ENCODE results near the gene TSC22D1. TPM values are rescaled to one million over a fixed set of nuclear protein-coding genes. Genes with fewer than 3 reads are reported as not detected.

Gene TSC22D1
- total and polyA plus RNA-seq, 4 donors: 21.0 to 43.5 (median 37.0) TPM

GRCh38 chr13:44487989-44488388 lies 88.1 kb downstream of the TSC22D1 start (continued):
- TF ChIP-seq, protein P1, sequence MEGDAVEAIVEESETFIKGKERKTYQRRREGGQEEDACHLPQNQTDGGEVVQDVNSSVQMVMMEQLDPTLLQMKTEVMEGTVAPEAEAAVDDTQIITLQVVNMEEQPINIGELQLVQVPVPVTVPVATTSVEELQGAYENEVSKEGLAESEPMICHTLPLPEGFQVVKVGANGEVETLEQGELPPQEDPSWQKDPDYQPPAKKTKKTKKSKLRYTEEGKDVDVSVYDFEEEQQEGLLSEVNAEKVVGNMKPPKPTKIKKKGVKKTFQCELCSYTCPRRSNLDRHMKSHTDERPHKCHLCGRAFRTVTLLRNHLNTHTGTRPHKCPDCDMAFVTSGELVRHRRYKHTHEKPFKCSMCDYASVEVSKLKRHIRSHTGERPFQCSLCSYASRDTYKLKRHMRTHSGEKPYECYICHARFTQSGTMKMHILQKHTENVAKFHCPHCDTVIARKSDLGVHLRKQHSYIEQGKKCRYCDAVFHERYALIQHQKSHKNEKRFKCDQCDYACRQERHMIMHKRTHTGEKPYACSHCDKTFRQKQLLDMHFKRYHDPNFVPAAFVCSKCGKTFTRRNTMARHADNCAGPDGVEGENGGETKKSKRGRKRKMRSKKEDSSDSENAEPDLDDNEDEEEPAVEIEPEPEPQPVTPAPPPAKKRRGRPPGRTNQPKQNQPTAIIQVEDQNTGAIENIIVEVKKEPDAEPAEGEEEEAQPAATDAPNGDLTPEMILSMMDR (IDR thresholded peaks at IDR 0.05; ENCODE audit: low read depth, low read length, missing input control): no peak

DNA sequence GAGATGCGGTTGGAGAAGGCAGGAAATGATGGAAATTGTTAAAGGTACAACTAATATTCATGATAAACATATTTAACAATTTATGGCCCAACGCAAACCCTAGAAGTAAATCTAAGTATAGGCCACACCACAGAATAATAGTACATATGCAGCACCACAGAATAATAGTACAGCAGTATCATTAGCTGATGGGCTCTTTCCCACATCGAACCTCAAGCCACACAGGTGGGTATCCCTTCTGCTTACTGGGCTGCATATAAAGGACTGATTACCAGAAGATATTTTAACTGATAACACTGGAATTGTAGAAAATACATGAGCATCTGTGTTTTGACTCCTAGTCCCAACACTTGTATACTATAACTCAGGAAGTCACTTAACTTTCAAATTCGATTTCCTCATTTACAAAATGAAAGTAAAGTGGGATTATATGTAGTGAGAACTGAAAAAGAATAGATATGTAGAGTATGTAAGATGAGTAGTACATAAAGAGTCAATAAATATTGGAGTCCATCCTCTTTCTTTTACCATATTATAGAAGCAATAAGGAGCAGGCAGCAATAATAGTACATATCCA lies 91.5 kb downstream of the TSC22D1 start:
- Histone ChIP-seq H3K27me3 (ENCODE audit: control insufficient read depth in 4 of 4, insufficient read depth in 4 of 4, low read length in 3 of 4) (no peaks in the 10 kb centered on the region), H3K27ac (ENCODE audit: low read depth in 1 of 2, low read length in 2 of 2) (no peak overlapping the region), H3K36me3 (ENCODE audit: control insufficient read depth in 4 of 4, insufficient read depth in 3 of 4, low read depth in 1 of 4, low read length in 3 of 4) (no peaks in the 10 kb centered on the region), H3K9me3 (ENCODE audit: control insufficient read depth in 4 of 4, low read length in 3 of 4) (no peaks in the 10 kb centered on the region), H3K9ac (ENCODE audit: low read depth in 1 of 2, low read length in 2 of 2) (no peak overlapping the region), H3K4me3 (ENCODE audit: low read depth in 1 of 3, low read length in 3 of 3) (no peak overlapping the region), H3K4me1 (ENCODE audit: control insufficient read depth in 4 of 4, insufficient read depth in 4 of 4, low read length in 3 of 4) (no peaks in the 10 kb centered on the region)
- no peak for DNase-seq (ENCODE audit: low spot score)
- TF ChIP-seq HNF4G (IDR thresholded peaks at IDR 0.05) (no peak), RXRA (IDR thresholded peaks at IDR 0.05) (no peak), REST (IDR thresholded peaks at IDR 0.05) (no peak), HNF4A (conservative IDR thresholded peaks at IDR 0.05) (no peak), EGR1 (IDR thresholded peaks at IDR 0.05; ENCODE audit: low read depth in 2 of 2) (no peak), NR2F2 (IDR thresholded peaks at IDR 0.05) (no peak), SP1 (IDR thresholded peaks at IDR 0.05) (no peak), ATF3 (IDR thresholded peaks at IDR 0.05) (no peak), RAD21 (IDR thresholded peaks at IDR 0.05) (no peak), TAF1 (conservative IDR thresholded peaks at IDR 0.05) (no peak), MAX (IDR thresholded peaks at IDR 0.05) (no peak), FOXA1 (IDR thresholded peaks at IDR 0.05) (no peak), YY1 (IDR thresholded peaks at IDR 0.05) (no peak)
- WGBS: 71% methylated on average over 4 of the region's 4 CpGs

GRCh38 chr13:44474122-44474910 lies 101.8 kb downstream of the TSC22D1 start:
- 73% methylated on average over 4 of the region's 4 CpGs for WGBS
- H3K4me1 ChIP-seq (ENCODE audit: control insufficient read depth in 4 of 4, insufficient read depth in 4 of 4, low read length in 3 of 4): peaks cover 0 to 4% (median 1%) of the 10 kb centered on the region in 4 donors
- no peak for DNase-seq (ENCODE audit: low spot score)
- no peaks in the 10 kb centered on the region for H3K36me3 ChIP-seq (ENCODE audit: control insufficient read depth in 4 of 4, insufficient read depth in 3 of 4, low read depth in 1 of 4, low read length in 3 of 4)
- no peak overlapping the region for H3K9ac ChIP-seq (ENCODE audit: low read depth in 1 of 2, low read length in 2 of 2)
- no peaks in the 10 kb centered on the region for H3K27me3 ChIP-seq (ENCODE audit: control insufficient read depth in 4 of 4, insufficient read depth in 4 of 4, low read length in 3 of 4)
- H3K4me3 ChIP-seq (ENCODE audit: low read depth in 1 of 3, low read length in 3 of 3): no peak overlapping the region
- no peak overlapping the region for H3K27ac ChIP-seq (ENCODE audit: low read depth in 1 of 2, low read length in 2 of 2)
- no peaks in the 10 kb centered on the region for H3K9me3 ChIP-seq (ENCODE audit: control insufficient read depth in 4 of 4, low read length in 3 of 4)
- no peak for TF ChIP-seq ZBTB33 (IDR thresholded peaks at IDR 0.05)
- TF ChIP-seq MAX (IDR thresholded peaks at IDR 0.05): no peak
- TF ChIP-seq ATF3 (IDR thresholded peaks at IDR 0.05): no peak
- no peak for TF ChIP-seq TAF1 (conservative IDR thresholded peaks at IDR 0.05)
- TF ChIP-seq SP1 (IDR thresholded peaks at IDR 0.05): no peak
- TF ChIP-seq GABPA (IDR thresholded peaks at IDR 0.05 in 1 of 2, conservative IDR thresholded peaks at IDR 0.05 in 1 of 2): no peak
- no peak for TF ChIP-seq HNF4A (conservative IDR thresholded peaks at IDR 0.05)
- TF ChIP-seq JUND (IDR thresholded peaks at IDR 0.05): no peak
- TF ChIP-seq FOXA1 (IDR thresholded peaks at IDR 0.05): no peak
- TF ChIP-seq EGR1 (IDR thresholded peaks at IDR 0.05; ENCODE audit: low read depth in 2 of 2): no peak
- no peak for TF ChIP-seq NR2F2 (IDR thresholded peaks at IDR 0.05)
- no peak for TF ChIP-seq FOXA2 (IDR thresholded peaks at IDR 0.05)
